K562 (cell line): Measurements from ENCODE around the gene WDR45.

ENCODE experiments used
- CAMTA2 ChIP-seq: fragments of 250-450 bp; sonication (Bioruptor Pico); conservative IDR thresholded peaks from 2 replicates; pipeline ENCODE4 v1.5.1; 2022
- CREM ChIP-seq: IDR thresholded peaks from 2 replicates; pipeline ENCODE4 v1.6.1; 2014; ENCODE audit warnings: antibody characterized with exemption, low read depth
- CTCF ChIP-seq, 3 experiments: IDR thresholded peaks in 2 of 3; conservative IDR thresholded peaks in 1 of 3; 2 replicates each; pipeline ENCODE4 v1.5.1; 2011 to 2012; ENCODE audit warnings: low read length in 3 of 3, mild to moderate bottlenecking in 3 of 3, control low read depth in 2 of 3, improper control_type of control experiment in 1 of 3, inconsistent platforms in 1 of 3, low read depth in 1 of 3, mixed read lengths in 1 of 3, moderate library complexity in 1 of 3; ENCODE audit not compliant: insufficient read depth in 2 of 3
- HMG20B ChIP-seq: fragments of 250-450 bp; sonication (Bioruptor Pico); IDR thresholded peaks from 2 replicates; pipeline ENCODE4 v1.5.0; 2021; ENCODE audit warnings: mild to moderate bottlenecking
- PHF20 ChIP-seq: fragments of 450-650 bp; IDR thresholded peaks from 2 replicates; pipeline ENCODE4 v1.6.1; 2018; ENCODE audit not compliant: partially characterized antibody
- RAD21 ChIP-seq, 2 experiments: fragments of 250-450 bp in 1 of 2; fragments of 450-650 bp in 1 of 2; sonication (Bioruptor Pico) in 1 of 2; formaldehyde crosslinking in 1 of 2; IDR thresholded peaks in 1 of 2; conservative IDR thresholded peaks in 1 of 2; 2 replicates each; pipeline versions ENCODE4 v1.4.0 to v1.8.0; 2020 to 2022; ENCODE audit warnings: mild to moderate bottlenecking in 2 of 2, moderate library complexity in 1 of 2
- RAD51 ChIP-seq: fragments of 450-650 bp; IDR thresholded peaks from 2 replicates; pipeline ENCODE4 v1.7.1; 2016; ENCODE audit warnings: low read depth, mild to moderate bottlenecking, borderline replicate concordance
- SMARCA4 ChIP-seq: fragments of 450-650 bp; IDR thresholded peaks from 2 replicates; pipeline ENCODE4 v1.6.1; 2016
- TARDBP ChIP-seq: fragments of 450-650 bp; IDR thresholded peaks from 2 replicates; pipeline ENCODE4 v1.6.1; 2016
- ZNF253 ChIP-seq: fragments of 250-450 bp; sonication (Bioruptor Pico); conservative IDR thresholded peaks from 2 replicates; pipeline ENCODE4 v1.6.1; 2021; ENCODE audit warnings: mild to moderate bottlenecking

GRCh38 chrX:49053223-49054072, 26.2 kb downstream of the WDR45 start:
- no peak for TF ChIP-seq RAD51
- TF ChIP-seq PHF20, result no peak
- no peak for TF ChIP-seq HMG20B
- no peak for TF ChIP-seq SMARCA4
- TF ChIP-seq ZNF253 (CRISPR knock-in tag), result no peak
- TF ChIP-seq CAMTA2, result no peak
- TF ChIP-seq TARDBP, result no peak
- no peak for TF ChIP-seq RAD21 (CRISPR knock-in tag; conservative IDR thresholded peaks at IDR 0.05 in 1 of 2, IDR thresholded peaks at IDR 0.05 in 1 of 2)
- no peak for TF ChIP-seq CTCF (IDR thresholded peaks at IDR 0.05 in 2 of 3, conservative IDR thresholded peaks at IDR 0.05 in 1 of 3; ENCODE audit: insufficient read depth in 2 of 3, low read depth in 1 of 3, low read length in 3 of 3)
- no peak for TF ChIP-seq CREM
